K562 (cell line): ENCODE measurements around the gene TSPAN14. TPM values are rescaled to one million over a fixed set of nuclear protein-coding genes. Genes with fewer than 3 reads are reported as not detected.

Experiments used
- CBFA2T2 ChIP-seq: fragments of 450-650 bp; conservative IDR thresholded peaks from 2 replicates; pipeline ENCODE4 v1.6.1; 2017; ENCODE audit warnings: mild to moderate bottlenecking
- GTF2A2 ChIP-seq: IDR thresholded peaks from 2 replicates; pipeline ENCODE4 v1.6.1; 2016; ENCODE audit warnings: mild to moderate bottlenecking, missing genetic modification characterization, missing compliant biosample characterization
- MGA ChIP-seq: fragments of 450-650 bp; IDR thresholded peaks from 2 replicates; pipeline ENCODE4 v1.6.1; 2016; ENCODE audit warnings: mild to moderate bottlenecking, moderate library complexity
- RBM25 ChIP-seq: fragments of 200-400 bp; formaldehyde crosslinking; IDR thresholded peaks from 2 replicates; pipeline ENCODE4 v1.6.1; 2018; ENCODE audit warnings: low read length, low read depth, moderate library complexity; ENCODE audit not compliant: severe bottlenecking
- SPI1 ChIP-seq: IDR thresholded peaks from 2 replicates; pipeline ENCODE4 v1.6.1; 2011; ENCODE audit warnings: low read depth, low read length, control low read depth, borderline replicate concordance
- STAT5B ChIP-seq: fragments of 250-450 bp; sonication (Bioruptor Pico); IDR thresholded peaks from 2 replicates; pipeline ENCODE4 v1.8.0; 2021; ENCODE audit warnings: mild to moderate bottlenecking, inconsistent platforms
- ZNF263 ChIP-seq: sonication (generic); formaldehyde crosslinking; IDR thresholded peaks from 2 replicates; pipeline ENCODE4 v1.8.0; 2022; ENCODE audit warnings: mild to moderate bottlenecking, missing genetic modification reagents, borderline replicate concordance
- ZNF316 ChIP-seq: fragments of 450-650 bp; IDR thresholded peaks from 2 replicates; pipeline ENCODE4 v1.6.1; 2016
- ZNF512 ChIP-seq: IDR thresholded peaks from 2 replicates; pipeline ENCODE4 v1.6.1; 2016; ENCODE audit warnings: missing genetic modification characterization, missing compliant biosample characterization
- polyA plus RNA-seq, 8 experiments: library from polyadenylated mRNA; depleted of rRNA in 4 of 8; stranded (reverse) in 5 of 8; unstranded in 3 of 8; fragments of >200 nt; fragmentation: Nextera tagmentation in 2 of 8; fragmentation: Illumina TruSeq in 1 of 8; extraction: Ambion mirVana in 2 of 8; extraction: Trizol in 1 of 8; gene quantifications; 2 replicates each; pipeline versions ENCODE4 v1.2.1 to v1.2.3, GENCODE V29; 2011 to 2014; ENCODE audit warnings: inconsistent platforms in 1 of 8, missing spikeins in 1 of 8
- total RNA-seq, 7 experiments: library from RNA; depleted of rRNA in 6 of 7; stranded (reverse); fragments of >200 nt in 6 of 7; fragmentation: Illumina TruSeq in 2 of 7; extraction: Trizol in 2 of 7; gene quantifications; 2 replicates each; pipeline versions ENCODE4 v1.2.1 to v1.2.3, GENCODE V29; 2011 to 2021; ENCODE audit warnings: low replicate concordance in 1 of 7
- TF ChIP-seq, protein P1 (sequence below): fragments of 450-650 bp; formaldehyde crosslinking; IDR thresholded peaks from 2 replicates; pipeline ENCODE4 v1.4.0; 2022; ENCODE audit warnings: missing genetic modification characterization
- TF ChIP-seq, protein P2 (sequence below): sonication (generic); formaldehyde crosslinking; IDR thresholded peaks from 2 replicates; pipeline ENCODE4 v1.8.0; 2022; ENCODE audit warnings: missing genetic modification reagents, mild to moderate bottlenecking, moderate library complexity, borderline replicate concordance

Gene TSPAN14
- total and polyA plus RNA-seq, 9 of the 15 experiments (the other 6 are each of a cell fraction or from before 2014, with no cell fraction given): 5.8 to 92.9 (median 23.3) TPM

- TF ChIP-seq MGA (peak; percentile 56; the same call in 1 of the 2 replicates), GTF2A2 (tag) (no peak), STAT5B (CRISPR knock-in tag) (no peak), ZNF263 (CRISPR knock-in tag) (0 out of 2 replicates have a peak, but pooled peaks have one; percentile 22), RBM25 (no peak), ZNF316 (peak; percentile 41; the same call in 1 of the 2 replicates), ZNF512 (tag) (no peak), CBFA2T2 (peak; percentile 96), SPI1 (no peak)
- TF ChIP-seq, protein P1, sequence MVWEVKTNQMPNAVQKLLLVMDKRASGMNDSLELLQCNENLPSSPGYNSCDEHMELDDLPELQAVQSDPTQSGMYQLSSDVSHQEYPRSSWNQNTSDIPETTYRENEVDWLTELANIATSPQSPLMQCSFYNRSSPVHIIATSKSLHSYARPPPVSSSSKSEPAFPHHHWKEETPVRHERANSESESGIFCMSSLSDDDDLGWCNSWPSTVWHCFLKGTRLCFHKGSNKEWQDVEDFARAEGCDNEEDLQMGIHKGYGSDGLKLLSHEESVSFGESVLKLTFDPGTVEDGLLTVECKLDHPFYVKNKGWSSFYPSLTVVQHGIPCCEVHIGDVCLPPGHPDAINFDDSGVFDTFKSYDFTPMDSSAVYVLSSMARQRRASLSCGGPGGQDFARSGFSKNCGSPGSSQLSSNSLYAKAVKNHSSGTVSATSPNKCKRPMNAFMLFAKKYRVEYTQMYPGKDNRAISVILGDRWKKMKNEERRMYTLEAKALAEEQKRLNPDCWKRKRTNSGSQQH: 0 out of 2 replicates have a peak, but pooled peaks have one; percentile 48
- TF ChIP-seq, protein P2, sequence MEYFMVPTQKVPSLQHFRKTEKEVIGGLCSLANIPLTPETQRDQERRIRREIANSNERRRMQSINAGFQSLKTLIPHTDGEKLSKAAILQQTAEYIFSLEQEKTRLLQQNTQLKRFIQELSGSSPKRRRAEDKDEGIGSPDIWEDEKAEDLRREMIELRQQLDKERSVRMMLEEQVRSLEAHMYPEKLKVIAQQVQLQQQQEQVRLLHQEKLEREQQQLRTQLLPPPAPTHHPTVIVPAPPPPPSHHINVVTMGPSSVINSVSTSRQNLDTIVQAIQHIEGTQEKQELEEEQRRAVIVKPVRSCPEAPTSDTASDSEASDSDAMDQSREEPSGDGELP (CRISPR knock-in tag): peak; percentile 99
These were observed 43.3 kb downstream of the TSPAN14 start (continued) for GRCh38 chr10:80497187-80498077.
